Keratinocyte (primary cell): Measurements from ENCODE around the gene TAMALIN. TPM values are rescaled to one million over a fixed set of nuclear protein-coding genes. Genes with fewer than 3 reads are reported as not detected.
"Not testable (repeated sequence)": the region's sequence is repeated elsewhere in the genome, so short reads cannot be mapped to it uniquely, and the experiment has no call there.

ENCODE experiments used
- DNase-seq: peaks from one replicate; pipeline ENCODE4 v3.0.0-alpha.2; 2011; ENCODE audit warnings: low read depth, missing footprints, low spot score
- FAIRE-seq: peaks from 2 replicates; lab custom pipeline; 2011; peaks lifted over from hg19 to GRCh38; lab: Jason Lieb, UNC
- H2AFZ ChIP-seq: 2 replicates; pipeline ENCODE4 v1.6.0; 2012; ENCODE audit warnings: low read length, control low read depth, inconsistent platforms; ENCODE audit not compliant: control insufficient read depth
- H3K27ac ChIP-seq: 2 replicates; pipeline ENCODE4 v1.5.1; 2011; ENCODE audit warnings: low read length; ENCODE audit not compliant: control insufficient read depth, insufficient read depth
- H3K27me3 ChIP-seq: 3 replicates; pipeline ENCODE4 v1.6.0; 2011; ENCODE audit warnings: low read length; ENCODE audit not compliant: control insufficient read depth, insufficient read depth; ENCODE audit errors: extremely low read depth
- H3K36me3 ChIP-seq, 2 experiments: 2 replicates in 1 of 2; 3 replicates in 1 of 2; pipeline ENCODE4 v1.5.1; 2011; ENCODE audit warnings: low read length in 2 of 2, mild to moderate bottlenecking in 1 of 2; ENCODE audit not compliant: control insufficient read depth in 2 of 2, insufficient read depth in 2 of 2; ENCODE audit errors: extremely low read depth in 1 of 2
- H3K4me1 ChIP-seq: 3 replicates; pipeline ENCODE4 v1.5.1; 2011; ENCODE audit warnings: low read length; ENCODE audit not compliant: control insufficient read depth, insufficient read depth; ENCODE audit errors: extremely low read depth
- H3K4me2 ChIP-seq: 3 replicates; pipeline ENCODE4 v1.6.0; 2011; ENCODE audit warnings: low read depth, low read length; ENCODE audit not compliant: control insufficient read depth, insufficient read depth; ENCODE audit errors: extremely low read depth
- H3K4me3 ChIP-seq, 3 experiments: fragments of 200-600 bp in 1 of 3; sonication (generic) in 1 of 3; 2 replicates in 2 of 3; 3 replicates in 1 of 3; pipeline ENCODE4 v1.5.1; 2011 to 2016; ENCODE audit warnings: low read length in 3 of 3, mild to moderate bottlenecking in 3 of 3, control low read depth in 2 of 3, inconsistent platforms in 1 of 3, low read depth in 1 of 3, mixed read lengths in 1 of 3, mixed run types in 1 of 3, moderate library complexity in 1 of 3; ENCODE audit not compliant: control insufficient read depth in 2 of 3, insufficient read depth in 2 of 3; ENCODE audit errors: extremely low read depth in 1 of 3
- H3K79me2 ChIP-seq: 2 replicates; pipeline ENCODE4 v1.6.0; 2012; ENCODE audit warnings: low read length; ENCODE audit not compliant: control insufficient read depth, insufficient read depth
- H3K9ac ChIP-seq: 3 replicates; pipeline ENCODE4 v1.6.0; 2011; ENCODE audit warnings: low read length; ENCODE audit not compliant: control insufficient read depth, insufficient read depth; ENCODE audit errors: extremely low read depth
- H3K9me1 ChIP-seq: 3 replicates; pipeline ENCODE4 v1.6.0; 2011; ENCODE audit warnings: low read length; ENCODE audit not compliant: control insufficient read depth, insufficient read depth; ENCODE audit errors: extremely low read depth
- H3K9me3 ChIP-seq: 2 replicates; pipeline ENCODE4 v1.5.1; 2012; ENCODE audit warnings: low read depth, low read length; ENCODE audit not compliant: control insufficient read depth
- H4K20me1 ChIP-seq: 3 replicates; pipeline ENCODE4 v1.6.0; 2011; ENCODE audit warnings: low read length; ENCODE audit not compliant: control insufficient read depth, insufficient read depth; ENCODE audit errors: extremely low read depth
- CTCF ChIP-seq, 3 experiments: IDR thresholded peaks in 1 of 3; conservative IDR thresholded peaks in 1 of 3; optimal IDR thresholded peaks in 1 of 3; 2 replicates in 2 of 3; 3 replicates in 1 of 3; pipeline versions ENCODE3 to v1.5.1; 2011; ENCODE audit warnings: low read length in 3 of 3, mild to moderate bottlenecking in 3 of 3, moderate library complexity in 2 of 3, control low read depth in 1 of 3, inconsistent platforms in 1 of 3; ENCODE audit not compliant: insufficient read depth in 2 of 3; ENCODE audit errors: extremely low read depth in 1 of 3
- EZH2 ChIP-seq: IDR thresholded peaks from one replicate; pipeline ENCODE4 v1.6.1; 2012; ENCODE audit warnings: inconsistent platforms, mild to moderate bottlenecking, low read length, moderate library complexity
- dilution Hi-C: fragments of 300-500 bp; cut with MboI; formaldehyde crosslinking; loops from one replicate; pipeline ENCODE4 v1.7.0; 2020; ENCODE audit warnings: low sequenced_read_pairs; ENCODE audit not compliant: extremely low pct_ligation_motif_present
- polyA plus RNA-seq, 5 experiments: library from polyadenylated mRNA; depleted of rRNA in 3 of 5; stranded (reverse) in 3 of 5; stranded (forward) in 1 of 5; unstranded in 1 of 5; fragments of >200 nt; gene quantifications; 1 replicate in 1 of 5; 2 replicates in 3 of 5; 3 replicates in 1 of 5; pipeline versions ENCODE4 v1.2.1 to v1.2.3, GENCODE V29; 2011 to 2012; ENCODE audit warnings: missing spikeins in 2 of 5, low read depth in 1 of 5, low replicate concordance in 1 of 5

The TAMALIN gene
- polyA plus RNA-seq, 1 donor (not counting 4 experiments of a cell fraction or from before 2014, with no cell fraction given) = 0.54 TPM

GRCh38 chr12:51977320-51977753 is 29.4 kb upstream of the TAMALIN start:
- no peak overlapping the region for H2AFZ ChIP-seq
- dilution Hi-C loops = no loop called here
- H3K9me3 ChIP-seq = no peaks in the 10 kb centered on the region
- no peak overlapping the region for H3K9ac ChIP-seq
- FAIRE-seq (no peak), DNase-seq (no peak)
- no peak overlapping the region for H3K4me2 ChIP-seq
- H3K4me3 ChIP-seq = no peak overlapping the region
- peaks cover 15% of the 10 kb centered on the region for H3K4me1 ChIP-seq
- H3K27ac ChIP-seq = no peak overlapping the region
- no peaks in the 10 kb centered on the region for H3K27me3 ChIP-seq
- no peaks in the 10 kb centered on the region for H3K9me1 ChIP-seq
- peaks cover 12% of the 10 kb centered on the region for H3K79me2 ChIP-seq
- peaks cover 5% of the 10 kb centered on the region for H4K20me1 ChIP-seq
- H3K36me3 ChIP-seq = peaks cover 16 to 29% of the 10 kb centered on the region in 2 experiments
- no peak for TF ChIP-seq CTCF (optimal IDR thresholded peaks at IDR 0.05 in 1 of 3, IDR thresholded peaks at IDR 0.05 in 1 of 3, conservative IDR thresholded peaks at IDR 0.05 in 1 of 3; ENCODE audit: extremely low read depth in 1 of 3, insufficient read depth in 2 of 3, low read length in 3 of 3)
- no peak for TF ChIP-seq EZH2

GRCh38 chr12:51979306-51979705 is 27.4 kb upstream of the TAMALIN start:
- H3K4me3 ChIP-seq, H3K27ac ChIP-seq, H4K20me1 ChIP-seq, H3K4me2 ChIP-seq, dilution Hi-C loops, DNase-seq, H3K9me3 ChIP-seq, H3K9ac ChIP-seq, FAIRE-seq, H2AFZ ChIP-seq, H3K27me3 ChIP-seq, H3K9me1 ChIP-seq, H3K4me1 ChIP-seq, H3K79me2 ChIP-seq: not testable (repeated sequence)
- H3K36me3 ChIP-seq = peaks cover 25 to 44% of the 10 kb centered on the region in 2 experiments
